Activated CD8-positive, alpha-beta T cell treated with anti-CD3 and anti-CD28 coated beads, Interleukin-2, amount 10 ng/mL, durations not matched to agents 7 days and 5 days (primary cell): ENCODE measurements around the gene SHISA4. TPM values are rescaled to one million over a fixed set of nuclear protein-coding genes. Genes with fewer than 3 reads are reported as not detected.

Experiments
- ATAC-seq: fragments of 150-1000 bp; cut with Tn5 transposase; one replicate; pipeline ENCODE4 v1.10.0; 2021; ENCODE audit warnings: moderate library complexity
- CTCF ChIA-PET: fragments of 350-600 bp; sonication (Branson Sonifier 250); formaldehyde crosslinking; loops from one replicate; lab custom pipeline; 2021; ENCODE audit warnings: antibody characterized with exemption; lab: Charles Lee
- POLR2A ChIA-PET: fragments of 350-600 bp; sonication (Branson Sonifier 250); formaldehyde crosslinking; loops from one replicate; lab custom pipeline; 2021; ENCODE audit warnings: antibody characterized with exemption; lab: Charles Lee
- DNase-seq: peaks from one replicate; pipeline ENCODE4 v3.0.0-alpha.2; 2020
- H3K27ac Mint-ChIP-seq: one replicate; pipeline ENCODE4 v1.8.0; 2021; ENCODE audit warnings: mild to moderate bottlenecking, mixed read lengths
- H3K27me3 Mint-ChIP-seq: one replicate; pipeline ENCODE4 v1.8.0; 2021; ENCODE audit warnings: low read depth, mixed read lengths
- H3K36me3 Mint-ChIP-seq: one replicate; pipeline ENCODE4 v1.8.0; 2021; ENCODE audit warnings: low read depth, mixed read lengths
- H3K4me1 Mint-ChIP-seq: one replicate; pipeline ENCODE4 v1.8.0; 2021; ENCODE audit warnings: low read depth, mixed read lengths
- H3K4me3 Mint-ChIP-seq: one replicate; pipeline ENCODE4 v1.8.0; 2021; ENCODE audit warnings: mild to moderate bottlenecking, mixed read lengths
- H3K9me3 Mint-ChIP-seq: one replicate; pipeline ENCODE4 v1.8.0; 2022; ENCODE audit warnings: mixed read lengths; ENCODE audit not compliant: insufficient read depth
- total RNA-seq, 2 experiments: library from RNA; stranded (reverse); gene quantifications; one replicate each; pipeline ENCODE4 v1.2.3, GENCODE V29; 2021

The SHISA4 gene
- total RNA-seq, 2 experiments from 2014 or later, result 0.55 TPM; not detected in 1

DNA sequence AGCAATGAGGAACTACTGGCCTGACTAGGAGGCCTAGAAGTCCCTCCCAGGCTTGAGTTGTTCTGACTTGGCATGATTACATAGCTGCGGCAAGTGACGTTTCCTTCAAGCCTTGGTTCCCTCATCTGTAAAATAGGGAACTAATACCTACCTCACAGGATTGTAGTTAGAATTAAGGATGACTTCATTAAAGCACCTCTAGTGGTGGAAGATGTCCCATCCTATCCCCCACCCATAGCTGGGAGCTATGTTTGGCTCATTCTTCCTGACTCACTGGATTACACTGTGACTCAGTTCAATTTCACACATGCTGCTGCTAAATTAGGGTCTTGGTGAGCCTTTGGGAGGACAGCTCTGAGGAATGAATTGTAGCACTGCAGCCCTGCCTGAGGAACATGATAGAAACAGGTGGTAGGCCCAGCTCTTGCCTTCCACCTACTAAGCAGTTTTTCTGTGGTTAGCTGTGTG, 6.0 kb upstream of the SHISA4 start:
- POLR2A ChIA-PET, result interaction anchor here (0.8 to 1.1 kb wide), 2 partner anchors 13 to 15 kb away, joined by 3 to 4 read pairs; no protein-coding TSS in a partner anchor

DNA sequence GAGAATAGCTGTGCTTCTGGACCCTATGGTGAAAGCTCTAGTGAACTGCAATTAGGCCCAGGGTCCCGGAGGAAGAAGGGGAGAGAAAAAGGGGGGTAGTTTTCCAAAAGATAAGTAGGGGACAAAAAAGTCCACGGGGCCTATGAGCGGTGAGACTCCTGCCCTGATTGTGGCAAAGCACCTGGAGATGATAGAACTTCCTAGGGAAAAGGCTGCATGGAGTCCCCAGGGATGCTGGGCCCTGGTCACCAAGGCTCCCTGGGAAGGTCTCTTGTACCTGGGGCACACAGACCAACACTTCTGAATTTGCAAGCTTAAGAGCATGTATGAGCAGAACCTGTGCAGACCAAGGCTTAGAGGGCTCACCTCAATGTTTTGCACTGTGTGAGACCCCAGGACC, 5.4 kb upstream of the SHISA4 start:
- ATAC-seq (no peak), DNase-seq (no peak)
- Mint-ChIP-seq H3K4me1 (no peaks in the 10 kb centered on the region), H3K9me3 (no peaks in the 10 kb centered on the region), H3K4me3 (no peak overlapping the region), H3K36me3 (peaks cover 9% of the 10 kb centered on the region), H3K27ac (no peak overlapping the region), H3K27me3 (peaks cover 22% of the 10 kb centered on the region)
- POLR2A ChIA-PET, result interaction anchor here (0.6 to 1.1 kb wide), 2 partner anchors 14 to 158 kb away, joined by 3 read pairs; no protein-coding TSS in a partner anchor
- CTCF ChIA-PET, result interaction anchor here (0.7 to 3.1 kb wide), 3 partner anchors 9 to 90 kb away, joined by 3 to 56 read pairs (median 3); no protein-coding TSS in a partner anchor

More for the DNA sequence above, 6.0 kb upstream of the SHISA4 start:
- CTCF ChIA-PET, result interaction anchor here (0.7 to 3.1 kb wide), 3 partner anchors 9 to 90 kb away, joined by 3 to 56 read pairs (median 3); no protein-coding TSS in a partner anchor
- H3K36me3 Mint-ChIP-seq, result peaks cover 11% of the 10 kb centered on the region
- ATAC-seq (no peak), DNase-seq (no peak)
- peaks cover 16% of the 10 kb centered on the region for H3K27me3 Mint-ChIP-seq
- no peak overlapping the region for H3K4me3 Mint-ChIP-seq
- H3K27ac Mint-ChIP-seq, result no peak overlapping the region
- H3K9me3 Mint-ChIP-seq, result no peaks in the 10 kb centered on the region
- H3K4me1 Mint-ChIP-seq, result no peaks in the 10 kb centered on the region

GRCh38 chr1:201883786-201884185, 4.9 kb upstream of the SHISA4 start:
- Mint-ChIP-seq H3K4me3 (no peak overlapping the region), H3K36me3 (peaks cover 6% of the 10 kb centered on the region), H3K27me3 (peaks cover 24% of the 10 kb centered on the region), H3K27ac (no peak overlapping the region), H3K4me1 (no peaks in the 10 kb centered on the region), H3K9me3 (no peaks in the 10 kb centered on the region)
- POLR2A ChIA-PET, result interaction anchor here (1.1 kb wide), 1 partner anchor 14 kb away, joined by 3 read pairs; no protein-coding TSS in a partner anchor
- DNase-seq, result no peak
- CTCF ChIA-PET, result interaction anchor here (0.6 to 3.1 kb wide), 3 partner anchors 11 to 88 kb away, joined by 3 to 56 read pairs (median 3); no protein-coding TSS in a partner anchor
- ATAC-seq, result no peak

DNA sequence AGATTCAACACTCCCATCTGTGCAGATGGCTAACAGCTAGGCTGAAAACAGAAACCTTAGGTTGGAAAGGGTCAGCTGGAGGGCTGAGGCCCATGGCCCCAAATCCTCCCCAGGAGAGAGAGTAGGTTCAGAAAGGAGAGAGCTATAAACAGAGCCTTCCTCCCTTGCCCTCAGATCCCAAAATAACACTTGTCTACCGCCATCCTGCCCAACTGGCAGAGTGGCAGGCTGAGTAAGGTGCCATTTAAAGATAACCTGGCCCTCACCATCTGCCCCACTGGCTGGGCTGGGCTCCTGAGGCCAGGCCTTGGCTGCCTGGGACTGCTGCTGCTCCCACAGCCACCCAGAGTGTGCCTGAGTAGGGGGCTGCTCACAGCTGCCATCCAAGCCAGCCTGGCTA, 4.3 kb upstream of the SHISA4 start:
- Mint-ChIP-seq H3K27ac (no peak overlapping the region), H3K9me3 (no peaks in the 10 kb centered on the region), H3K4me1 (no peaks in the 10 kb centered on the region), H3K4me3 (no peak overlapping the region), H3K27me3 (peaks cover 25% of the 10 kb centered on the region), H3K36me3 (no peaks in the 10 kb centered on the region)
- ATAC-seq, result no peak
- no peak for DNase-seq
- ChIA-PET POLR2A (no interaction called here), CTCF (interaction anchor here (0.6 to 3.1 kb wide), 3 partner anchors 11 to 88 kb away, joined by 3 to 56 read pairs (median 3); no protein-coding TSS in a partner anchor)

- Mint-ChIP-seq H3K4me1 (no peaks in the 10 kb centered on the region), H3K27ac (no peak overlapping the region), H3K36me3 (no peaks in the 10 kb centered on the region), H3K9me3 (no peaks in the 10 kb centered on the region), H3K4me3 (no peak overlapping the region), H3K27me3 (peaks cover 36% of the 10 kb centered on the region)
- ChIA-PET CTCF (interaction anchor here (0.7 to 2.6 kb wide), 3 partner anchors 8 to 250 kb away, joined by 3 to 27 read pairs (median 9); no protein-coding TSS in a partner anchor), POLR2A (interaction anchor here (0.9 kb wide), 1 partner anchor 70 kb away, joined by 3 read pairs; the partner anchor contains the start of gene TIMM17A)
- DNase-seq, result no peak
- no peak for ATAC-seq
Observed at GRCh38 chr1:201885531-201886075, 3.1 kb upstream of the SHISA4 start.

GRCh38 chr1:201886103-201886885, 2.4 kb upstream of the SHISA4 start:
- ChIA-PET CTCF (interaction anchor here (0.7 to 2.6 kb wide), 8 partner anchors 9 to 249 kb away, joined by 3 to 27 read pairs (median 4); partner anchors contain the start of genes ELF3 and IPO9), POLR2A (interaction anchor here (0.9 to 1.0 kb wide), 2 partner anchors 67 to 69 kb away, joined by 3 read pairs; partner anchors contain the start of gene TIMM17A)
- no peak for DNase-seq
- no peak for ATAC-seq
- H3K27ac Mint-ChIP-seq, result no peak overlapping the region
- H3K27me3 Mint-ChIP-seq, result peaks cover 38% of the 10 kb centered on the region
- no peaks in the 10 kb centered on the region for H3K9me3 Mint-ChIP-seq
- no peaks in the 10 kb centered on the region for H3K4me1 Mint-ChIP-seq
- H3K36me3 Mint-ChIP-seq, result no peaks in the 10 kb centered on the region
- H3K4me3 Mint-ChIP-seq, result no peak overlapping the region

GRCh38 chr1:201887116-201887866, 1.4 kb upstream of the SHISA4 start:
- H3K4me1 Mint-ChIP-seq, result no peaks in the 10 kb centered on the region
- ChIA-PET POLR2A (interaction anchor here (0.6 to 1.0 kb wide), 2 partner anchors 27 to 66 kb away, joined by 3 read pairs; no protein-coding TSS in a partner anchor), CTCF (interaction anchor here (1.0 to 2.6 kb wide), 7 partner anchors 8 to 124 kb away, joined by 3 to 27 read pairs (median 4); partner anchors contain the start of genes ELF3 and IPO9)
- DNase-seq (no peak), ATAC-seq (no peak)
- no peaks in the 10 kb centered on the region for H3K9me3 Mint-ChIP-seq
- H3K4me3 Mint-ChIP-seq, result no peak overlapping the region
- H3K27ac Mint-ChIP-seq, result no peak overlapping the region
- H3K36me3 Mint-ChIP-seq, result no peaks in the 10 kb centered on the region
- H3K27me3 Mint-ChIP-seq, result peaks cover 38% of the 10 kb centered on the region

- Mint-ChIP-seq H3K4me1 (peaks cover 3% of the 10 kb centered on the region), H3K27me3 (peaks cover 47% of the 10 kb centered on the region), H3K4me3 (no peak overlapping the region), H3K9me3 (no peaks in the 10 kb centered on the region), H3K36me3 (no peaks in the 10 kb centered on the region), H3K27ac (no peak overlapping the region)
- DNase-seq, result no peak
- POLR2A ChIA-PET, result interaction anchor here (0.6 kb wide), 1 partner anchor 10 kb away, joined by 3 read pairs; no protein-coding TSS in a partner anchor
- CTCF ChIA-PET, result interaction anchor here (1.0 to 1.3 kb wide), 2 partner anchors 25 to 246 kb away, joined by 3 read pairs; no protein-coding TSS in a partner anchor
- ATAC-seq, result no peak
Observed at GRCh38 chr1:201889090-201889968, 631 bp downstream of the SHISA4 start.

DNA sequence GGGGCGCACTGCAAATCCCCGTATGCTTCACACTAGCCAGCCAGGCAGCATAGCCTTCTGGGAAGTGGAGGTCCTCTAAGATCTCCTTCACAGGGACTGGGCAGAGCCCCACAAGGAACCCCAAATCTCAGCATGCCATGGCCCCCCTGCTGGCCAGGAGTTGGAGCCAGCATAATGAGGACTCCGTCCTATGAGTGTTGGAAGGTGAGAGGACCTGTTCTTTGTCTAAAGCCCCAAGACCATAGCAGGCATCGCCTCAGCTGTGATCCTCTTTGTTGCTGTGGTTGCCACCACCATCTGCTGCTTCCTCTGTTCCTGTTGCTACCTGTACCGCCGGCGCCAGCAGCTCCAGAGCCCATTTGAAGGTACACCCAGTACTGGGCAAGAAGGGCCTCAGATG, 1.5 kb downstream of the SHISA4 start:
- Mint-ChIP-seq H3K4me3 (no peak overlapping the region), H3K36me3 (no peaks in the 10 kb centered on the region), H3K27me3 (peaks cover 46% of the 10 kb centered on the region), H3K9me3 (no peaks in the 10 kb centered on the region), H3K27ac (no peak overlapping the region), H3K4me1 (peaks cover 9% of the 10 kb centered on the region)
- CTCF ChIA-PET, result interaction anchor here (1.0 to 2.1 kb wide), 2 partner anchors 24 to 82 kb away, joined by 3 to 6 read pairs; no protein-coding TSS in a partner anchor
- ATAC-seq (no peak), DNase-seq (no peak)
- POLR2A ChIA-PET, result interaction anchor here (0.6 kb wide), 1 partner anchor 11 kb away, joined by 3 read pairs; no protein-coding TSS in a partner anchor

- Mint-ChIP-seq H3K9me3 (no peaks in the 10 kb centered on the region), H3K4me3 (no peak overlapping the region), H3K36me3 (no peaks in the 10 kb centered on the region), H3K4me1 (peaks cover 15% of the 10 kb centered on the region), H3K27ac (no peak overlapping the region), H3K27me3 (peaks cover 43% of the 10 kb centered on the region)
- ChIA-PET POLR2A (no interaction called here), CTCF (interaction anchor here (2.1 kb wide), 1 partner anchor 81 kb away, joined by 6 read pairs; no protein-coding TSS in a partner anchor)
- ATAC-seq, result no peak
- no peak for DNase-seq
Observed at GRCh38 chr1:201890806-201891450, 2.2 kb downstream of the SHISA4 start.
